Liver (tissue), 9 donors: Measurements from ENCODE around the gene VAV3. TPM values are rescaled to one million over a fixed set of nuclear protein-coding genes. Genes with fewer than 3 reads are reported as not detected.

Experiments
- DNase-seq: peaks from one replicate; pipeline ENCODE4 v3.0.0-alpha.2; 2017; ENCODE audit warnings: low spot score
- H3K27ac ChIP-seq, 2 donors: one replicate each; pipeline ENCODE4 v1.7.0; 2013; ENCODE audit warnings: inconsistent platforms in 2 of 2, low read length in 2 of 2, control low read depth in 1 of 2, low read depth in 1 of 2, mild to moderate bottlenecking in 1 of 2
- H3K27me3 ChIP-seq, 4 donors: one replicate each; pipeline versions ENCODE4 v1.6.1 to v1.7.0; 2013; ENCODE audit warnings: low read length in 3 of 4, inconsistent platforms in 1 of 4, mild to moderate bottlenecking in 1 of 4, moderate library complexity in 1 of 4; ENCODE audit not compliant: control insufficient read depth in 4 of 4, insufficient read depth in 4 of 4
- H3K36me3 ChIP-seq, 4 donors: one replicate each; pipeline versions ENCODE4 v1.6.1 to v1.7.0; 2013; ENCODE audit warnings: low read length in 3 of 4, mild to moderate bottlenecking in 3 of 4, low read depth in 1 of 4, moderate library complexity in 1 of 4; ENCODE audit not compliant: control insufficient read depth in 4 of 4, insufficient read depth in 3 of 4
- H3K4me1 ChIP-seq, 4 donors: one replicate each; pipeline versions ENCODE4 v1.6.1 to v1.7.0; 2013; ENCODE audit warnings: low read length in 3 of 4, mild to moderate bottlenecking in 3 of 4, moderate library complexity in 1 of 4; ENCODE audit not compliant: control insufficient read depth in 4 of 4, insufficient read depth in 4 of 4
- H3K4me3 ChIP-seq, 3 donors: one replicate each; pipeline versions ENCODE4 v1.6.1 to v1.7.0; 2013; ENCODE audit warnings: low read length in 3 of 3, control low read depth in 1 of 3, low read depth in 1 of 3, mild to moderate bottlenecking in 1 of 3
- H3K9ac ChIP-seq, 2 donors: one replicate each; pipeline ENCODE4 v1.7.0; 2013; ENCODE audit warnings: low read length in 2 of 2, mild to moderate bottlenecking in 2 of 2, moderate library complexity in 2 of 2, control low read depth in 1 of 2, low read depth in 1 of 2
- H3K9me3 ChIP-seq, 4 donors: one replicate each; pipeline versions ENCODE4 v1.6.1 to v1.7.0; 2013; ENCODE audit warnings: low read length in 3 of 4; ENCODE audit not compliant: control insufficient read depth in 4 of 4
- ATF3 ChIP-seq: IDR thresholded peaks from 2 replicates; pipeline ENCODE4 v1.6.1; 2016; ENCODE audit warnings: antibody characterized with exemption
- CTCF ChIP-seq: fragments of 150-350 bp; IDR thresholded peaks from 2 replicates; pipeline ENCODE4 v1.5.1; 2017; ENCODE audit warnings: improper control_type of control experiment, low read depth, low read length; ENCODE audit not compliant: missing input control
- EGR1 ChIP-seq, 2 donors: IDR thresholded peaks; 2 replicates each; pipeline ENCODE4 v1.6.1; 2016 to 2018; ENCODE audit warnings: antibody characterized with exemption in 2 of 2, low read depth in 2 of 2
- FOXA1 ChIP-seq: IDR thresholded peaks from 2 replicates; pipeline ENCODE4 v1.6.1; 2016; ENCODE audit warnings: antibody characterized with exemption
- FOXA2 ChIP-seq: IDR thresholded peaks from 2 replicates; pipeline ENCODE4 v1.6.1; 2016; ENCODE audit warnings: antibody characterized with exemption
- GABPA ChIP-seq, 2 donors: IDR thresholded peaks in 1 of 2; conservative IDR thresholded peaks in 1 of 2; 2 replicates each; pipeline ENCODE4 v1.6.1; 2016; ENCODE audit warnings: antibody characterized with exemption in 2 of 2, mild to moderate bottlenecking in 1 of 2, moderate library complexity in 1 of 2
- HNF4A ChIP-seq, 2 donors: conservative IDR thresholded peaks; 2 replicates each; pipeline ENCODE4 v1.6.1; 2016; ENCODE audit warnings: antibody characterized with exemption in 2 of 2, mild to moderate bottlenecking in 2 of 2
- HNF4G ChIP-seq: IDR thresholded peaks from 2 replicates; pipeline ENCODE4 v1.6.1; 2016; ENCODE audit warnings: antibody characterized with exemption
- JUND ChIP-seq, 2 donors: IDR thresholded peaks; 2 replicates each; pipeline ENCODE4 v1.6.1; 2016; ENCODE audit warnings: antibody characterized with exemption in 2 of 2
- SP1 ChIP-seq: IDR thresholded peaks from 2 replicates; pipeline ENCODE4 v1.6.1; 2018; ENCODE audit warnings: antibody characterized with exemption, mild to moderate bottlenecking
- TAF1 ChIP-seq: conservative IDR thresholded peaks from 2 replicates; pipeline ENCODE4 v1.6.1; 2016; ENCODE audit warnings: antibody characterized with exemption, mild to moderate bottlenecking
- WGBS: extraction: QIAGEN DNeasy Blood & Tissue Kit; methylation state at CpG from one replicate; pipeline ENCODE4 v1.1.7; 2013; 5-methylcytosine and 5-hydroxymethylcytosine counted together
- polyA plus RNA-seq, 2 donors: library from polyadenylated mRNA; stranded (reverse) in 1 of 2; unstranded in 1 of 2; fragments of 200-250 nt in 1 of 2; fragments of >200 nt in 1 of 2; fragmentation: Nextera tagmentation in 1 of 2; extraction: Ambion mirVana in 1 of 2; gene quantifications; one replicate each; pipeline versions ENCODE4 v1.2.1 to v1.2.3, GENCODE V29; 2013 to 2015
- total RNA-seq, 2 donors: library from RNA; depleted of rRNA; stranded (reverse); fragments of >200 nt; gene quantifications; one replicate each; pipeline ENCODE4 v1.2.3, GENCODE V29; 2014
- TF ChIP-seq, protein P1 (sequence below): IDR thresholded peaks from 2 replicates; pipeline ENCODE4 v1.6.1; 2016; ENCODE audit warnings: antibody characterized with exemption
- donor health status: healthy.
- donor health status: healthy.
- donor health status: healthy.
- donor health status: healthy.
- donor health status: healthy.

VAV3 gene
- total and polyA plus RNA-seq, 4 donors = 0.46 to 4.8 (median 2.7) TPM

DNA sequence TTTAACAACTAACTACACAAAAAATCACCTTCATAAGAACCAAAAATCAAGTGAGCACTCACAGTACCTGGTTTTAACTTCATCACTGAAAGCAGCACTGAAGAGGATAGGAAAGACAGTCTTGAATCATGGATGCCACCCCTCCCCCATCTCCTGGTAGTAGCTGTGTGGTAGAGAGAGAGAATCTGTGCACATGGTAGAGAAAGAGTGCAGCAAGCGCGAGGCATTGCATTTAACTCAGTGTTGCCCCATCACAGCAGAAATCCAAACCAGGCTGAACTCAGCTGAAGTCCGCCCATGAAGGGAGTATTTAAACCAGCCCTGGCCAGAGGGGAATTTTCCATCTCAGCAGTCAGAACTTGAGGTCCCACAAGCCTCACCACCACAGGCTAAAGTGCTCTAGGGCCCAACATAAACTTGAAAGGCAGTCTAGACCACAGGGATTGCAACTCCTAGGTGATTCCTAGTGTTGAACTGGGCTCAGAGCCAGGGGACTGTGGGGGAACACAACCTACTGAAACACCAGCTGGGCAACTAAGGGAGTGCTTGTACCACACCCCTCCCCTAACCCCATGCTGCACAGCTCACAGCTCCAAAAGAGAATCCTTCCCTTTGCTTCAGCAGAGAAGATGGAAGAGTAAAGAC lies 38.4 kb downstream of the VAV3 start:
- no peaks in the 10 kb centered on the region for H3K27me3 ChIP-seq
- no peak for TF ChIP-seq ATF3
- no peak for TF ChIP-seq SP1
- TF ChIP-seq FOXA2 = no peak
- TF ChIP-seq HNF4A (conservative IDR thresholded peaks at IDR 0.05) = no peak
- no peaks in the 10 kb centered on the region for H3K9me3 ChIP-seq
- H3K4me1 ChIP-seq = no peaks in the 10 kb centered on the region
- no peaks in the 10 kb centered on the region for H3K36me3 ChIP-seq
- no peak overlapping the region for H3K27ac ChIP-seq
- no peak overlapping the region for H3K9ac ChIP-seq
- 91% methylated on average over 3 of the region's 3 CpGs for WGBS
- no peak overlapping the region for H3K4me3 ChIP-seq
- DNase-seq = no peak

- no peak overlapping the region for H3K27ac ChIP-seq
- H3K9ac ChIP-seq = no peak overlapping the region
- no peak overlapping the region for H3K4me3 ChIP-seq
- H3K4me1 ChIP-seq = no peaks in the 10 kb centered on the region
- 92% methylated on average over 1 of the region's 1 CpG for WGBS
- H3K9me3 ChIP-seq = no peaks in the 10 kb centered on the region
- DNase-seq = no peak
- no peaks in the 10 kb centered on the region for H3K36me3 ChIP-seq
- no peaks in the 10 kb centered on the region for H3K27me3 ChIP-seq
- TF ChIP-seq FOXA1 (no peak), GABPA (IDR thresholded peaks at IDR 0.05 in 1 of 2, conservative IDR thresholded peaks at IDR 0.05 in 1 of 2) (no peak)
These were observed 39.4 kb downstream of the VAV3 start for GRCh38 chr1:107925565-107925964.

GRCh38 chr1:107920999-107921398 lies 44.0 kb downstream of the VAV3 start:
- 80% methylated on average over 6 of the region's 6 CpGs for WGBS
- DNase-seq = no peak
- Histone ChIP-seq H3K9ac (no peak overlapping the region), H3K4me3 (no peak overlapping the region), H3K9me3 (no peaks in the 10 kb centered on the region), H3K27ac (no peak overlapping the region), H3K27me3 (no peaks in the 10 kb centered on the region), H3K4me1 (no peaks in the 10 kb centered on the region), H3K36me3 (no peaks in the 10 kb centered on the region)
- TF ChIP-seq SP1 = no peak
- TF ChIP-seq CTCF = no peak
- TF ChIP-seq HNF4A (conservative IDR thresholded peaks at IDR 0.05) = no peak

- Histone ChIP-seq H3K9me3 (no peaks in the 10 kb centered on the region), H3K4me3 (no peak overlapping the region), H3K36me3 (no peaks in the 10 kb centered on the region), H3K9ac (no peak overlapping the region), H3K27ac (no peak overlapping the region), H3K27me3 (no peaks in the 10 kb centered on the region), H3K4me1 (no peaks in the 10 kb centered on the region)
- no peak for DNase-seq
- TF ChIP-seq, protein P1, sequence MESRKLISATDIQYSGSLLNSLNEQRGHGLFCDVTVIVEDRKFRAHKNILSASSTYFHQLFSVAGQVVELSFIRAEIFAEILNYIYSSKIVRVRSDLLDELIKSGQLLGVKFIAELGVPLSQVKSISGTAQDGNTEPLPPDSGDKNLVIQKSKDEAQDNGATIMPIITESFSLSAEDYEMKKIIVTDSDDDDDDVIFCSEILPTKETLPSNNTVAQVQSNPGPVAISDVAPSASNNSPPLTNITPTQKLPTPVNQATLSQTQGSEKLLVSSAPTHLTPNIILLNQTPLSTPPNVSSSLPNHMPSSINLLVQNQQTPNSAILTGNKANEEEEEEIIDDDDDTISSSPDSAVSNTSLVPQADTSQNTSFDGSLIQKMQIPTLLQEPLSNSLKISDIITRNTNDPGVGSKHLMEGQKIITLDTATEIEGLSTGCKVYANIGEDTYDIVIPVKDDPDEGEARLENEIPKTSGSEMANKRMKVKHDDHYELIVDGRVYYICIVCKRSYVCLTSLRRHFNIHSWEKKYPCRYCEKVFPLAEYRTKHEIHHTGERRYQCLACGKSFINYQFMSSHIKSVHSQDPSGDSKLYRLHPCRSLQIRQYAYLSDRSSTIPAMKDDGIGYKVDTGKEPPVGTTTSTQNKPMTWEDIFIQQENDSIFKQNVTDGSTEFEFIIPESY = no peak
- TF ChIP-seq EGR1 (IDR thresholded peaks at IDR 0.05; ENCODE audit: low read depth in 2 of 2) = no peak
- TF ChIP-seq ATF3 = no peak
- no peak for TF ChIP-seq SP1
- no peak for TF ChIP-seq JUND (IDR thresholded peaks at IDR 0.05)
- TF ChIP-seq FOXA2 = no peak
- TF ChIP-seq HNF4G = no peak
- no peak for TF ChIP-seq TAF1
- TF ChIP-seq CTCF = no peak
- TF ChIP-seq GABPA (IDR thresholded peaks at IDR 0.05 in 1 of 2, conservative IDR thresholded peaks at IDR 0.05 in 1 of 2) = no peak
- 73% methylated on average over 1 of the region's 1 CpG for WGBS
These were observed 44.4 kb downstream of the VAV3 start for GRCh38 chr1:107920561-107920960.
